Choroid plexus epithelial cell (primary cell): ENCODE measurements around the gene RPS5.
"Not testable (repeated sequence)": the region's sequence is repeated elsewhere in the genome, so short reads cannot be mapped to it uniquely, and the experiment has no call there.

Experiments used
- DNase-seq: peaks from one replicate; pipeline ENCODE4 v3.0.0-alpha.2; 2010; ENCODE audit warnings: low read depth
- H3K4me3 ChIP-seq: 2 replicates; pipeline ENCODE4 v1.5.1; 2011; ENCODE audit warnings: low read depth, mild to moderate bottlenecking, control low read depth, low read length, moderate library complexity
- TF ChIP-seq, protein P1 (sequence below): conservative IDR thresholded peaks from 2 replicates; pipeline ENCODE4 v1.5.1; 2011; ENCODE audit warnings: low read depth, mild to moderate bottlenecking, control low read depth, inconsistent platforms, low read length, moderate library complexity

Gene RPS5

DNA sequence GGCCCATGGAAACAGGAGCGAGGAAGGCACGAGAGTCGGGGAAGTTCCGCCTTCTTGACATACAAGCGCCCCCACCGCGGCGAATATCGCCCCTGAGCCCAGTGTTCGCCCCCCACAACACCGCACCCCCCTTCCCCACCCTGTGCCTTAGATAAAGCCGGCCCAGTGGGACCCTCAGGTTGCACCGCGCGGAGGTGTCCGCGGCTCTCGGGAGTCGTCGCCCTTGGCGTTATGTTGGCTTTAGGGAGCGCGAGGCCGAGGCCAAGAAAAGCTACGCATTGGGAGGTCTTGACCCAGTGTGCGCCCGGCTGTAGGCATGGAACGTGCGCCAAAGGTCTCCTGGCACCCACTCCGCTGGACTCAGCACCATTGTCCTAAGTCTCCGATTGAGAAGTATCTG, 53.5 kb downstream of the RPS5 start:
- DNase-seq, result no peak
- H3K4me3 ChIP-seq, result peak overlapping the region; percentile 66
- TF ChIP-seq, protein P1, sequence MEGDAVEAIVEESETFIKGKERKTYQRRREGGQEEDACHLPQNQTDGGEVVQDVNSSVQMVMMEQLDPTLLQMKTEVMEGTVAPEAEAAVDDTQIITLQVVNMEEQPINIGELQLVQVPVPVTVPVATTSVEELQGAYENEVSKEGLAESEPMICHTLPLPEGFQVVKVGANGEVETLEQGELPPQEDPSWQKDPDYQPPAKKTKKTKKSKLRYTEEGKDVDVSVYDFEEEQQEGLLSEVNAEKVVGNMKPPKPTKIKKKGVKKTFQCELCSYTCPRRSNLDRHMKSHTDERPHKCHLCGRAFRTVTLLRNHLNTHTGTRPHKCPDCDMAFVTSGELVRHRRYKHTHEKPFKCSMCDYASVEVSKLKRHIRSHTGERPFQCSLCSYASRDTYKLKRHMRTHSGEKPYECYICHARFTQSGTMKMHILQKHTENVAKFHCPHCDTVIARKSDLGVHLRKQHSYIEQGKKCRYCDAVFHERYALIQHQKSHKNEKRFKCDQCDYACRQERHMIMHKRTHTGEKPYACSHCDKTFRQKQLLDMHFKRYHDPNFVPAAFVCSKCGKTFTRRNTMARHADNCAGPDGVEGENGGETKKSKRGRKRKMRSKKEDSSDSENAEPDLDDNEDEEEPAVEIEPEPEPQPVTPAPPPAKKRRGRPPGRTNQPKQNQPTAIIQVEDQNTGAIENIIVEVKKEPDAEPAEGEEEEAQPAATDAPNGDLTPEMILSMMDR, result no peak

DNA sequence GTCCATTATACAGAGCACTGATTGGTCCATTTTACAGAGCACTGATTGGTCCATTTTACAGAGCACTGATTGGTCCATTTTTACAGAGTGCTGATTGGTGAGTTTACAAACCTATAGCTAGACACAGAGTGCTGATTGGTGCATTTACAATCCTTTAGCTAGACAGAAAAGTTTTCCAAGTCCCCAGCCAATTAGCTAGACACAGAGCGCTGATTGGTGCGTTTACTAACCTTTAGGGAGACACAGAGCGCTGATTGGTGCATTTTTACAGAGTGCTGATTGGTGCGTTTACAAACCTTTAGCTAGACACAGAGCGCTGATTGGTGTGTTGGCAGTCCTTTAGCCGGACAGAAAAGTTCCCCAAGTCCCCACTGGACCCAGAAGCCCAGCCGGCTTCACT, 55.9 kb downstream of the RPS5 start:
- H3K4me3 ChIP-seq, DNase-seq: not testable (repeated sequence)
